Liver (tissue), 9 donors: ENCODE results near the gene MLX. TPM values are rescaled to one million over a fixed set of nuclear protein-coding genes. Genes with fewer than 3 reads are reported as not detected.

Experiments used
- DNase-seq: peaks from one replicate; pipeline ENCODE4 v3.0.0-alpha.2; 2017; ENCODE audit warnings: low spot score
- H3K27ac ChIP-seq, 2 donors: one replicate each; pipeline ENCODE4 v1.7.0; 2013; ENCODE audit warnings: inconsistent platforms in 2 of 2, low read length in 2 of 2, control low read depth in 1 of 2, low read depth in 1 of 2, mild to moderate bottlenecking in 1 of 2
- H3K27me3 ChIP-seq, 4 donors: one replicate each; pipeline versions ENCODE4 v1.6.1 to v1.7.0; 2013; ENCODE audit warnings: low read length in 3 of 4, inconsistent platforms in 1 of 4, mild to moderate bottlenecking in 1 of 4, moderate library complexity in 1 of 4; ENCODE audit not compliant: control insufficient read depth in 4 of 4, insufficient read depth in 4 of 4
- H3K36me3 ChIP-seq, 4 donors: one replicate each; pipeline versions ENCODE4 v1.6.1 to v1.7.0; 2013; ENCODE audit warnings: low read length in 3 of 4, mild to moderate bottlenecking in 3 of 4, low read depth in 1 of 4, moderate library complexity in 1 of 4; ENCODE audit not compliant: control insufficient read depth in 4 of 4, insufficient read depth in 3 of 4
- H3K4me1 ChIP-seq, 4 donors: one replicate each; pipeline versions ENCODE4 v1.6.1 to v1.7.0; 2013; ENCODE audit warnings: low read length in 3 of 4, mild to moderate bottlenecking in 3 of 4, moderate library complexity in 1 of 4; ENCODE audit not compliant: control insufficient read depth in 4 of 4, insufficient read depth in 4 of 4
- H3K4me3 ChIP-seq, 3 donors: one replicate each; pipeline versions ENCODE4 v1.6.1 to v1.7.0; 2013; ENCODE audit warnings: low read length in 3 of 3, control low read depth in 1 of 3, low read depth in 1 of 3, mild to moderate bottlenecking in 1 of 3
- H3K9ac ChIP-seq, 2 donors: one replicate each; pipeline ENCODE4 v1.7.0; 2013; ENCODE audit warnings: low read length in 2 of 2, mild to moderate bottlenecking in 2 of 2, moderate library complexity in 2 of 2, control low read depth in 1 of 2, low read depth in 1 of 2
- H3K9me3 ChIP-seq, 4 donors: one replicate each; pipeline versions ENCODE4 v1.6.1 to v1.7.0; 2013; ENCODE audit warnings: low read length in 3 of 4; ENCODE audit not compliant: control insufficient read depth in 4 of 4
- ATF3 ChIP-seq: IDR thresholded peaks from 2 replicates; pipeline ENCODE4 v1.6.1; 2016; ENCODE audit warnings: antibody characterized with exemption
- CTCF ChIP-seq: fragments of 150-350 bp; IDR thresholded peaks from 2 replicates; pipeline ENCODE4 v1.5.1; 2017; ENCODE audit warnings: improper control_type of control experiment, low read depth, low read length; ENCODE audit not compliant: missing input control
- EGR1 ChIP-seq, 2 donors: IDR thresholded peaks; 2 replicates each; pipeline ENCODE4 v1.6.1; 2016 to 2018; ENCODE audit warnings: antibody characterized with exemption in 2 of 2, low read depth in 2 of 2
- FOXA1 ChIP-seq: IDR thresholded peaks from 2 replicates; pipeline ENCODE4 v1.6.1; 2016; ENCODE audit warnings: antibody characterized with exemption
- FOXA2 ChIP-seq: IDR thresholded peaks from 2 replicates; pipeline ENCODE4 v1.6.1; 2016; ENCODE audit warnings: antibody characterized with exemption
- GABPA ChIP-seq, 2 donors: IDR thresholded peaks in 1 of 2; conservative IDR thresholded peaks in 1 of 2; 2 replicates each; pipeline ENCODE4 v1.6.1; 2016; ENCODE audit warnings: antibody characterized with exemption in 2 of 2, mild to moderate bottlenecking in 1 of 2, moderate library complexity in 1 of 2
- HNF4A ChIP-seq, 2 donors: conservative IDR thresholded peaks; 2 replicates each; pipeline ENCODE4 v1.6.1; 2016; ENCODE audit warnings: antibody characterized with exemption in 2 of 2, mild to moderate bottlenecking in 2 of 2
- HNF4G ChIP-seq: IDR thresholded peaks from 2 replicates; pipeline ENCODE4 v1.6.1; 2016; ENCODE audit warnings: antibody characterized with exemption
- JUND ChIP-seq, 2 donors: IDR thresholded peaks; 2 replicates each; pipeline ENCODE4 v1.6.1; 2016; ENCODE audit warnings: antibody characterized with exemption in 2 of 2
- MAX ChIP-seq: IDR thresholded peaks from 2 replicates; pipeline ENCODE4 v1.6.1; 2016; ENCODE audit warnings: antibody characterized with exemption
- NR2F2 ChIP-seq: IDR thresholded peaks from 2 replicates; pipeline ENCODE4 v1.6.1; 2016; ENCODE audit warnings: antibody characterized with exemption
- RAD21 ChIP-seq, 2 donors: IDR thresholded peaks; 2 replicates each; pipeline ENCODE4 v1.6.1; 2016; ENCODE audit warnings: antibody characterized with exemption in 2 of 2, mild to moderate bottlenecking in 2 of 2
- REST ChIP-seq: IDR thresholded peaks from 2 replicates; pipeline ENCODE4 v1.6.1; 2016; ENCODE audit warnings: antibody characterized with exemption, mild to moderate bottlenecking
- RXRA ChIP-seq, 2 donors: IDR thresholded peaks; 2 replicates each; pipeline ENCODE4 v1.6.1; 2017 to 2018; ENCODE audit warnings: antibody characterized with exemption in 2 of 2, mild to moderate bottlenecking in 1 of 2
- SP1 ChIP-seq: IDR thresholded peaks from 2 replicates; pipeline ENCODE4 v1.6.1; 2018; ENCODE audit warnings: antibody characterized with exemption, mild to moderate bottlenecking
- TAF1 ChIP-seq: conservative IDR thresholded peaks from 2 replicates; pipeline ENCODE4 v1.6.1; 2016; ENCODE audit warnings: antibody characterized with exemption, mild to moderate bottlenecking
- YY1 ChIP-seq: IDR thresholded peaks from 2 replicates; pipeline ENCODE4 v1.6.1; 2016; ENCODE audit warnings: antibody characterized with exemption, mild to moderate bottlenecking
- ZBTB33 ChIP-seq: IDR thresholded peaks from 2 replicates; pipeline ENCODE4 v1.6.1; 2016; ENCODE audit warnings: antibody characterized with exemption
- WGBS: extraction: QIAGEN DNeasy Blood & Tissue Kit; methylation state at CpG from one replicate; pipeline ENCODE4 v1.1.7; 2013; 5-methylcytosine and 5-hydroxymethylcytosine counted together
- polyA plus RNA-seq, 2 donors: library from polyadenylated mRNA; stranded (reverse) in 1 of 2; unstranded in 1 of 2; fragments of 200-250 nt in 1 of 2; fragments of >200 nt in 1 of 2; fragmentation: Nextera tagmentation in 1 of 2; extraction: Ambion mirVana in 1 of 2; gene quantifications; one replicate each; pipeline versions ENCODE4 v1.2.1 to v1.2.3, GENCODE V29; 2013 to 2015
- total RNA-seq, 2 donors: library from RNA; depleted of rRNA; stranded (reverse); fragments of >200 nt; gene quantifications; one replicate each; pipeline ENCODE4 v1.2.3, GENCODE V29; 2014
- donor health status: healthy.
- donor health status: healthy.
- donor health status: healthy.
- donor health status: healthy.
- donor health status: healthy.

The MLX gene
- total and polyA plus RNA-seq, 4 donors: 19.4 to 40.0 (median 32.1) TPM

- Histone ChIP-seq H3K9ac (peak within 1 kb of the TSS; percentile 78 to 90), H3K27ac (peak within 1 kb of the TSS; percentile 88), H3K27me3 (no peaks in the 10 kb centered on the region), H3K9me3 (no peaks in the 10 kb centered on the region), H3K36me3 (peaks cover 6 to 20% (median 14%) of the 10 kb centered on the region in 4 donors), H3K4me3 (peak within 1 kb of the TSS; percentile 91 to 94 (median 93)), H3K4me1 (peaks cover 8 to 35% (median 22%) of the 10 kb centered on the region in 4 donors)
- peak; percentile 97 for DNase-seq
- TF ChIP-seq CTCF (peak; percentile 10), RAD21 (IDR thresholded peaks at IDR 0.05) (peak in 1 of 2 donors; percentile 44), HNF4G (no peak), TAF1 (peak; percentile 47), SP1 (peak; percentile 62), ATF3 (no peak), NR2F2 (no peak), YY1 (peak; percentile 63), JUND (IDR thresholded peaks at IDR 0.05) (no peak), MAX (no peak), FOXA1 (peak; percentile 55), ZBTB33 (no peak), HNF4A (conservative IDR thresholded peaks at IDR 0.05) (no peak), RXRA (IDR thresholded peaks at IDR 0.05) (peak in 1 of 2 donors; percentile 22), GABPA (IDR thresholded peaks at IDR 0.05 in 1 of 2, conservative IDR thresholded peaks at IDR 0.05 in 1 of 2) (peak in 1 of 2 donors; percentile 83), REST (peak; percentile 67), FOXA2 (peak; percentile 18), EGR1 (IDR thresholded peaks at IDR 0.05; ENCODE audit: low read depth in 2 of 2) (no peak)
- whole genome bisulfite sequencing: under 1% methylated on average over 66 of the region's 66 CpGs
Observed at GRCh38 chr17:42609182-42609813, 42.4 kb downstream of the MLX start, which contains the start of the genes RETREG3 and TUBG1. RETREG3 (minus strand) TSS chr17:42609374; CDS start chr17:42609324, 50 bp downstream. TUBG1 (plus strand) TSS chr17:42609683; CDS start chr17:42609738, 55 bp downstream.
